Measurements from ENCODE around the gene MBD5.

GRCh38 chr2:148416248-148416647 lies 395.4 kb downstream of the MBD5 start:
- TF ChIP-seq CREB1 (CRISPR knock-in tag; IDR thresholded peaks at IDR 0.05) (no peak), ESRRA (CRISPR knock-in tag; IDR thresholded peaks at IDR 0.05; ENCODE audit: borderline replicate concordance) (no peak), OVOL2 (CRISPR knock-in tag; IDR thresholded peaks at IDR 0.05; ENCODE audit: borderline replicate concordance) (no peak), MAX (CRISPR knock-in tag; IDR thresholded peaks at IDR 0.05) (no peak), ZNF121 (CRISPR knock-in tag; IDR thresholded peaks at IDR 0.05) (no peak), NFATC4 (CRISPR knock-in tag; IDR thresholded peaks at IDR 0.05) (no peak), HMGXB4 (CRISPR knock-in tag; IDR thresholded peaks at IDR 0.05) (no peak), USF1 (CRISPR knock-in tag; IDR thresholded peaks at IDR 0.05) (no peak), GABPB1 (CRISPR knock-in tag; IDR thresholded peaks at IDR 0.05) (no peak)
- TF ChIP-seq, protein P1, sequence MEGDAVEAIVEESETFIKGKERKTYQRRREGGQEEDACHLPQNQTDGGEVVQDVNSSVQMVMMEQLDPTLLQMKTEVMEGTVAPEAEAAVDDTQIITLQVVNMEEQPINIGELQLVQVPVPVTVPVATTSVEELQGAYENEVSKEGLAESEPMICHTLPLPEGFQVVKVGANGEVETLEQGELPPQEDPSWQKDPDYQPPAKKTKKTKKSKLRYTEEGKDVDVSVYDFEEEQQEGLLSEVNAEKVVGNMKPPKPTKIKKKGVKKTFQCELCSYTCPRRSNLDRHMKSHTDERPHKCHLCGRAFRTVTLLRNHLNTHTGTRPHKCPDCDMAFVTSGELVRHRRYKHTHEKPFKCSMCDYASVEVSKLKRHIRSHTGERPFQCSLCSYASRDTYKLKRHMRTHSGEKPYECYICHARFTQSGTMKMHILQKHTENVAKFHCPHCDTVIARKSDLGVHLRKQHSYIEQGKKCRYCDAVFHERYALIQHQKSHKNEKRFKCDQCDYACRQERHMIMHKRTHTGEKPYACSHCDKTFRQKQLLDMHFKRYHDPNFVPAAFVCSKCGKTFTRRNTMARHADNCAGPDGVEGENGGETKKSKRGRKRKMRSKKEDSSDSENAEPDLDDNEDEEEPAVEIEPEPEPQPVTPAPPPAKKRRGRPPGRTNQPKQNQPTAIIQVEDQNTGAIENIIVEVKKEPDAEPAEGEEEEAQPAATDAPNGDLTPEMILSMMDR (IDR thresholded peaks at IDR 0.05): no peak
- TF ChIP-seq, protein P2, sequence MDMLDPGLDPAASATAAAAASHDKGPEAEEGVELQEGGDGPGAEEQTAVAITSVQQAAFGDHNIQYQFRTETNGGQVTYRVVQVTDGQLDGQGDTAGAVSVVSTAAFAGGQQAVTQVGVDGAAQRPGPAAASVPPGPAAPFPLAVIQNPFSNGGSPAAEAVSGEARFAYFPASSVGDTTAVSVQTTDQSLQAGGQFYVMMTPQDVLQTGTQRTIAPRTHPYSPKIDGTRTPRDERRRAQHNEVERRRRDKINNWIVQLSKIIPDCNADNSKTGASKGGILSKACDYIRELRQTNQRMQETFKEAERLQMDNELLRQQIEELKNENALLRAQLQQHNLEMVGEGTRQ (CRISPR knock-in tag; IDR thresholded peaks at IDR 0.05): no peak
- TF ChIP-seq, protein P3, sequence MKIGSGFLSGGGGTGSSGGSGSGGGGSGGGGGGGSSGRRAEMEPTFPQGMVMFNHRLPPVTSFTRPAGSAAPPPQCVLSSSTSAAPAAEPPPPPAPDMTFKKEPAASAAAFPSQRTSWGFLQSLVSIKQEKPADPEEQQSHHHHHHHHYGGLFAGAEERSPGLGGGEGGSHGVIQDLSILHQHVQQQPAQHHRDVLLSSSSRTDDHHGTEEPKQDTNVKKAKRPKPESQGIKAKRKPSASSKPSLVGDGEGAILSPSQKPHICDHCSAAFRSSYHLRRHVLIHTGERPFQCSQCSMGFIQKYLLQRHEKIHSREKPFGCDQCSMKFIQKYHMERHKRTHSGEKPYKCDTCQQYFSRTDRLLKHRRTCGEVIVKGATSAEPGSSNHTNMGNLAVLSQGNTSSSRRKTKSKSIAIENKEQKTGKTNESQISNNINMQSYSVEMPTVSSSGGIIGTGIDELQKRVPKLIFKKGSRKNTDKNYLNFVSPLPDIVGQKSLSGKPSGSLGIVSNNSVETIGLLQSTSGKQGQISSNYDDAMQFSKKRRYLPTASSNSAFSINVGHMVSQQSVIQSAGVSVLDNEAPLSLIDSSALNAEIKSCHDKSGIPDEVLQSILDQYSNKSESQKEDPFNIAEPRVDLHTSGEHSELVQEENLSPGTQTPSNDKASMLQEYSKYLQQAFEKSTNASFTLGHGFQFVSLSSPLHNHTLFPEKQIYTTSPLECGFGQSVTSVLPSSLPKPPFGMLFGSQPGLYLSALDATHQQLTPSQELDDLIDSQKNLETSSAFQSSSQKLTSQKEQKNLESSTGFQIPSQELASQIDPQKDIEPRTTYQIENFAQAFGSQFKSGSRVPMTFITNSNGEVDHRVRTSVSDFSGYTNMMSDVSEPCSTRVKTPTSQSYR (CRISPR knock-in tag; IDR thresholded peaks at IDR 0.05): no peak
- TF ChIP-seq, protein P4, sequence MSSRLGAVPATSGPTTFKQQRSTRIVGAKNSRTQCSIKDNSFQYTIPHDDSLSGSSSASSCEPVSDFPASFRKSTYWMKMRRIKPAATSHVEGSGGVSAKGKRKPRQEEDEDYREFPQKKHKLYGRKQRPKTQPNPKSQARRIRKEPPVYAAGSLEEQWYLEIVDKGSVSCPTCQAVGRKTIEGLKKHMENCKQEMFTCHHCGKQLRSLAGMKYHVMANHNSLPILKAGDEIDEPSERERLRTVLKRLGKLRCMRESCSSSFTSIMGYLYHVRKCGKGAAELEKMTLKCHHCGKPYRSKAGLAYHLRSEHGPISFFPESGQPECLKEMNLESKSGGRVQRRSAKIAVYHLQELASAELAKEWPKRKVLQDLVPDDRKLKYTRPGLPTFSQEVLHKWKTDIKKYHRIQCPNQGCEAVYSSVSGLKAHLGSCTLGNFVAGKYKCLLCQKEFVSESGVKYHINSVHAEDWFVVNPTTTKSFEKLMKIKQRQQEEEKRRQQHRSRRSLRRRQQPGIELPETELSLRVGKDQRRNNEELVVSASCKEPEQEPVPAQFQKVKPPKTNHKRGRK (CRISPR knock-in tag; IDR thresholded peaks at IDR 0.05; ENCODE audit: borderline replicate concordance): no peak
- TF ChIP-seq, protein P5, sequence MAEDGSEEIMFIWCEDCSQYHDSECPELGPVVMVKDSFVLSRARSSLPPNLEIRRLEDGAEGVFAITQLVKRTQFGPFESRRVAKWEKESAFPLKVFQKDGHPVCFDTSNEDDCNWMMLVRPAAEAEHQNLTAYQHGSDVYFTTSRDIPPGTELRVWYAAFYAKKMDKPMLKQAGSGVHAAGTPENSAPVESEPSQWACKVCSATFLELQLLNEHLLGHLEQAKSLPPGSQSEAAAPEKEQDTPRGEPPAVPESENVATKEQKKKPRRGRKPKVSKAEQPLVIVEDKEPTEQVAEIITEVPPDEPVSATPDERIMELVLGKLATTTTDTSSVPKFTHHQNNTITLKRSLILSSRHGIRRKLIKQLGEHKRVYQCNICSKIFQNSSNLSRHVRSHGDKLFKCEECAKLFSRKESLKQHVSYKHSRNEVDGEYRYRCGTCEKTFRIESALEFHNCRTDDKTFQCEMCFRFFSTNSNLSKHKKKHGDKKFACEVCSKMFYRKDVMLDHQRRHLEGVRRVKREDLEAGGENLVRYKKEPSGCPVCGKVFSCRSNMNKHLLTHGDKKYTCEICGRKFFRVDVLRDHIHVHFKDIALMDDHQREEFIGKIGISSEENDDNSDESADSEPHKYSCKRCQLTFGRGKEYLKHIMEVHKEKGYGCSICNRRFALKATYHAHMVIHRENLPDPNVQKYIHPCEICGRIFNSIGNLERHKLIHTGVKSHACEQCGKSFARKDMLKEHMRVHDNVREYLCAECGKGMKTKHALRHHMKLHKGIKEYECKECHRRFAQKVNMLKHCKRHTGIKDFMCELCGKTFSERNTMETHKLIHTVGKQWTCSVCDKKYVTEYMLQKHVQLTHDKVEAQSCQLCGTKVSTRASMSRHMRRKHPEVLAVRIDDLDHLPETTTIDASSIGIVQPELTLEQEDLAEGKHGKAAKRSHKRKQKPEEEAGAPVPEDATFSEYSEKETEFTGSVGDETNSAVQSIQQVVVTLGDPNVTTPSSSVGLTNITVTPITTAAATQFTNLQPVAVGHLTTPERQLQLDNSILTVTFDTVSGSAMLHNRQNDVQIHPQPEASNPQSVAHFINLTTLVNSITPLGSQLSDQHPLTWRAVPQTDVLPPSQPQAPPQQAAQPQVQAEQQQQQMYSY (CRISPR knock-in tag; IDR thresholded peaks at IDR 0.05): no peak
